IPS DF 19.7 (cell line): Measurements from ENCODE around the gene AP3S2.
"Not testable (repeated sequence)": the region's sequence is repeated elsewhere in the genome, so short reads cannot be mapped to it uniquely, and the experiment has no call there.

Source experiments
- DNase-seq: peaks from one replicate; pipeline ENCODE4 v3.0.0-alpha.2; 2013; ENCODE audit warnings: low read depth, low spot score

AP3S2 gene

DNA sequence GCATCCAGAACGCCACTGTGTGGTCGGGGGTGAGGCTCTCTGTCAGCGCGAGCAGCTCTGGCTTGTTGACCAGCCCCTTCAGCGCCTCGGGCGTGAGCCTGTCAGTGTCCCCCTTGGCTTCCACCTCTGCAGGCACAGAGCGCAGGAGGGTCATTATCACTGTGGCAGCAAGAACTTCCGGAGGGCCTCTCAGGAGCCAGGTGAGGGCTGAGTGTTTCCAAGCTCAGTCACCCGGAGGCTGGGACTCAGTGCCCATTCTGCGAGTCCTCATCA lies 10.0 kb upstream of the AP3S2 start:
- no peak for DNase-seq

DNA sequence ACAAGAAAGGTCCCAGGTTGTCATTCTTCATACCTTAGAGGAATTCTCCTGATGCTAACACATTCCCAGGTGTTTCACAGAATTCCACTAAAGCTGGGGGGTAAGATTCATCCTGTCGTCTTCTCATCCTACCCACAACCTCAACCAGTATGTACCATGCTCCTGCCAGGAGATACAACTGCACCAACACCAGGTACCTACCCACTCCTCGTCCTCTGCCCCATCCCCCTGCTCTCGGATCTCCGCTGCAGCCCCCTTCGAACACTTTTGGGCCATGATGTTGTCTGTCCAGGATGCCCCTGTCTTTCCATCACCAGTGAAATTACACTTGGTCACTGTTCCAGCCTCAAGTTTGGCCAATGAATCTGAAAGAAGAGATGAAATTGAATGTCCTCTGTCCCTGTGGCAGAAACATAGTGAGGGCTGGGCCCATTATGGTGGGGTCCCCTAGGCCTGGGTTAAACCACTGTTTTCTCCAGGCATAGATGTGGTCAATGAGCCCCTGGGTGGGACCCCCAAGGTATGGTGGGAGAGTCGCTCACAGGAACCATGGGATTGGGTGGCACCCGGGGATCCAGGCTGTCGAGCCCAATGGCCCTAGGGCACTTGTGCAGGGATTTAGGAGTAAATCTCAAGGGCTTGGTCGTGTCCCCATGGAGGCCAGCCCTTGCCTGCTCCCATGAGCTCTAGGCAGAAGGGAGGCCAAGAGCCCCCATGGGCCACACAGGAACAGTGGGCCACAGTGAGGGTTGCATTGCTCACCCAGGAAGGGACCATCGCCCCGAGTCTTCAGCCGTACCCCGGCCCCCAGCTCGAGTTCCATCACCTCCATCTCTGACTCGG lies 9.4 kb upstream of the AP3S2 start:
- no peak for DNase-seq

DNA sequence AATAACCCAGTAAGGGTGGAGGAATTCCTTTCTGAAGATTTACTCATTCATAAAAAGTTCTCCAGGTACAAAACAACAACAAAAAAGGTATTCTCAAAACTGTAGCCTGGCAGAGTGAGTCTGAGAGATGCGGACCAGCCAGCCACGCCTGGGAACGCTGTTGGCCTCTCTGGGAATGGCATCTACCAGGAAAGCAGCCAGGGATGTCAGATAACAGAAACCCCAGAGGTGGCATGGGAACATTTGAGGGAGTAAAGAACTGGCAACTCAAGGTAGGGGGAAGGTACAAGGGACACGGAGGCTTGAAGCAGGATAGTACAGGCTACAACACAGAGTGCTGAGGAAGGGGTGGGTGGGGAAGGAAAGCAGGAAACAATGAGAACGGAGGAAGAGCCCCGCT lies 7.1 kb upstream of the AP3S2 start:
- DNase-seq, result no peak

DNA sequence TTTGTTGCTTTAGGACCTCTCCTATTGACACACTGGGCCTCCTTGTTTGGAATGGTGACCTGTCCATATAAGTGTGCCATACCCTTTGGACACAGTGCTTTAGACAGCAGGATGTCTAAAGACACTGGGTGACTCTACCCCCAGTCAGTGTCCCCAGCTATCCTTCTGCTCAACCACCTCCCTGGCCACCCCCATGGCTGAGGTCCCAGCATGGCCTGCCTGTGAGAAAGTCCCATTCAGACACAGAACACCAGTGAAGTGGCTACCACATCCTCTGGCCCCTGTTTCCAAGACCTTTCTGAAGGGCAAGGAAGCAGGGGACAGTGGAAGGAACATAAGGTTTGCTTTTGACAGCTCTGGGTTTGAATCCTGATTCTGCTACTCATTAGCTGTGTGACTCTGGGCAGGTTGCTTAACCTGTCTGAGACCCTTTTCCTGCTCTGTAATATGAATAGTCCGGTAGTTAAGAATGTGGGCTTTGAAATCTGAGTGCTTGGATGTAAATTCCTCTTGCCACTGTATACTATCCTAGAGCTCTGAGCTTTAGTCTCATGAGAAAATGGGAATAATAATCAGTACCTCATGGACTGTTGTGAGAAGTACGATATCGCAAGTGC lies 6.3 kb upstream of the AP3S2 start:
- DNase-seq, result no peak

DNA sequence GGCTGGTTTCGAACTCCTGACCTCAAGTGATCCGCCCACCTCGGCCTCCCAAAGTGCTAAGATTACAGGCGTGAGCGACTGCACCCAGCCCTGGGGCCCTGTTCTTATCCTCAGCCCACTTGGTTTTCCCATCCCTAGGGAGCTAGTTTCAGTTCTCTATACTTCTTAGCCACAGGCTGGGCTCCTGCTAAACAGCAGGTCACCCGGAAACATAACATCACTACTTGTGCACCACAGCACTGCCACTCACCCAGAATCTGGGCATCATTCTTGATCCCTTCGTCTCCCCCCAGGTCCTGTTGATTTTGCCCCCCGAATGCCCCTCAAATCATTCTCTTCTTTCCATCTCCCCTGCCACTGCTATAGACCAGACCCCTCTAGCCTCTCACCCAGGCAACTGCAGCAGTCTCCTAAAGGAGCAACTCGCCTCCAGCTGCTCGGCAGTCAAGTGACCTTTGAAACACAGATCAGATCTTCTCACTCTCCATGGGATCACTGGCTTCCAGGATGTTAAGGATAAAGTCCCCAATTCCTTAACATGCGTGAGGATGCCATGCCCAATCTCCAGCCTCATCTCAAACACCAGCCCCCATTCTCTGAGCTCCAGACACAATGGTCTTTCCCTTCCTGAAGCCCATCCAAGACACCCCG lies 5.6 kb upstream of the AP3S2 start:
- DNase-seq, result no peak

DNA sequence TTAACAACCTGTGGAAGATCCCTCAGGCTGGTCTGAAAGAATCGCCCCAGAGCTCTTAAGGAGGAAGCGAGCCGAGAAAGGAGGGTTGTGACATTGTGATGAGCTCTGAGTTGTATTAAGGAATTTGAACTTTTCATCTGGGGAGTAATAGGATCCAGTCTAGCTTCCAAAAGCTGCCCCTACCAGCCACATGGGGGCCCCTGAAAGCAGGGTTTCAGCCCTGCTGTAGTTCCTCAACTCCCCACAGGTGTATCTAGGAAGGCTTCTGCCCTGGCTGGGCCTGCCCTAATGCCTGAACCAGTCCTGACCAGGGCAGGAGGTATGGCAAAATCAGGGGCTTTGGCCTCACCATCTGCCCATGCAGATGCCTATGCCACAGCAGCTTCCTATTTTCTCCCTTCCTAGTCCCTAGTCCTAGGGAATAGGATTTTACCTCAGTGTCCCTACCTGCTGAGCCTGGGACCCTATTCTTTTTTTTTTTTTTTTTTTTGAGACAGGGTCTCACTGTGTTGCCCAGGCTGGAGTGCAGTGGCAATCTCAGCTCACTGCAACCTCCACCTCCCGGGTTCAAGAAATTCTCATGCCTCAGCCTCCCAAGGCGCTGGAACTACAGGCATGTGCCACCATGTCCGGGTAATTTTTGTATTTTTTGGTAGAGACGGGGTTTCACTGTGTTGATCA lies 5.0 kb upstream of the AP3S2 start:
- DNase-seq, result peak; percentile 50

DNA sequence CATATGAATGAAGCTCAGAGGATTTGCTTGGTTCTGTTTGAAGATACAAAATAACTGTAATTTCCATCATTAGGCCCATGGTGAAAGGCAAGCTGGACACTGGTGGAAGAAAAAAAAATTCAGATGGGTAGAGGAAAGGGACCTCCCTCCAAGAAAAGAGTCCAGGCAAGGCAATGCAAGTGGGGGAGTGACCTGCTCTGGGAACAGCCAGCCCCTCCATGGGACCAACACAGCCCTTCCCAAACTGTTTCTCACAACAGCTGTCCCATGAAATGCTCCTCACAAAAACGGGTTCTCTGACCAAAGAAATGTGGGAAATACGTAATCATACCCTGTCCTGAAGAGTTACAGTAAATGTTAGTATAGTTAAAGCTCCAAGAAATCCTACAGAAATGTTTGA lies 4.4 kb upstream of the AP3S2 start:
- no peak for DNase-seq

DNA sequence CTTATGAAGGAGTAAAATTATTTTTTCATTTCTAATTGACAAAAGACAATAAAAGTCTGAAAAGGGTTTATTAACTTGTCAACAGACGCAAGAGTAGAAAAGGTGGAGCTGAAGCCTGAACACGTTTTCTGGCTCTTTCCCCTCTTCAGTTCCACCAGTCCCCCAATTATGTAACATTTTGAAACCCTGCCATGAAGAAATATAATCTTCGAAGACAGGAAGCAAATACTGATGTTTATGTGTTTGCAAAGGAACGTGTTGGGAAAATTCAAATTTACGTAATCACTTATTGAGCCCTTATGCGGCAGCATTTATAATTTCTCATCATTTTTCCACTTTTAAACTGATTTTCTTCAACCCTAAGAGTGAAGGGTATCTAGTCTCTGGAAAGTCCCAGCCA lies 767 bp downstream of the AP3S2 start:
- DNase-seq, result no peak

DNA sequence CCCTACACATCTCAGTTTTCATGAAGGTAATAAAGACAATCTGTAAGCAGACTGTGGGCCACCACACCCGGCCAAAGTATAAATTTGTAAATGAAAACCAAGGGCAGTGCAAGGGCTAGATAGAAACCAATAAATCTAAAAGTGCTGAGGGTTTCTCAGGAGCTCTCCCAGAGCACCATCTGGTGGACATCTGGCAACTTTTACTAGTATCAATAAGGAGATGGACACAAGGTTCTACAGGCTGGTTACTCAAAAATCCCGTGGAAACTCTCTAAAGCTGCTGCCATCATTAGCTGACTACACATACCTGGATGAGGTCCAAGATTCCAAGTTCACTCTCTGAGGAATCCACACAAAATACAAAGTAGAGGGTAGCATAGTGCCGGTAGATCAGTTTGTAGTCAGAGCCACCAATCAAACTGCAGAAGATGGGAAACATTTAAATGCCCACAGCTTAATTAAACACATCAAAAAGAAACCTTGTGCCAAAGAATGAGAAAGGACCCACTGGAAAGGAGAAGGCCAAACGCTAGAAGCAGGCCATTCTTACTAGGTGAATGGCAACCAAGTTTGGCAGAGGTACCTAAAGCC lies 5.5 kb downstream of the AP3S2 start:
- DNase-seq, result no peak

DNA sequence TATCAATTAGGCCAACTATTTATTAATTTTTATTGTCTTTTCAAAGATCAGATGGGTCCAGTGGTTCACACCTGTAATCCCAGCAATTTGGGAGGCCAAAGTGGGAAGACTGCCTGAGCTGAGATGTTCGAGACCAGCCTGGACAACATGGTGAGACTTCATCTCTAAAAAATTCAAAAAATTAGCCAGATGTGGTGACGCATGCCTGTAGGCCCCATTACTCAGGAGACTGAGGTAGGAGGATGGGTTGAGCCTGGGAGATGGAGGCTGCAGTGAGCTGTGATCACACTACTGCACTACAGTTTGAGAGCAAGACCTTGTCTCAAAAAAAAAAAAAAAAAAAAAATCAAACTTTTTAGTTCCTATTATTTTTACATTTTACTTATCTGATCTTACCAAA lies 8.2 kb downstream of the AP3S2 start:
- DNase-seq, result no peak

DNA sequence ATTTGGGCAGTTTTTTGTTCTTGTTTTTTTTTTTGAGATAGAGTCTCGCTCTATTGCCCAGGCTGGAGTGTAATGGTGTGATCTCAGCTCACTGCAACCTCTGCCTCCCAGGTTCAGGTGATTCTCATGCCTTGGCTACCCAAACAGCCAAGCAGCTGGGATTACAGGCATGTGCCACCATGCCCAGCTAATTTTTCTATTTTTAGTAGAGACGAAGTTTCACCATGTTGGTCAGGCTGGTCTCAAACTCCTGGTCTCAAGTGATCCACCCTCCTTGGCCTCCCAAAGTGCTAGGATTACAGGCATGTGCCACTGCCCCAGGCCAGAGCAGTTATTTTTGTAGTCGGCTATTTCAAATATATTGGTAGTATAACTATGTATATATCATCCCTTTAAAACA lies 8.6 kb downstream of the AP3S2 start:
- not testable (repeated sequence) for DNase-seq

DNA sequence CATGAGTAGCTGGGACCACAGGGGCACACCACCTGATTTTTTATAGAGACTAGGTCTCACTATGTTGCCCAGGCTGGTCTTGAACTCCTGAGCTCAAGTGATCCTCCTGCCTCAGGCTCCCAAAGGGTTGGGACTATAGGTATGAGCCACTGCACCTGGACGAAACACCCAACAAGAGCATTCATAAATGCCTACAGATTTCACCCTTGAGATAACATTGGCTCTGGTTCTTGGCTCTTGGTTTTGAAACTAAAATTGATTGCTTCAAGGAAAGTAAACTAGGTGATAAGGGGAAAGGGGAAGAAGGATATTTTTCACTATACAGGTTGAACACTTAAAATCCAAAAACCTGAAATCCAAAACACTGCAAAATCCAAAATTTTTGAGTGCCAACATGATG lies 10.3 kb downstream of the AP3S2 start:
- no peak for DNase-seq

DNA sequence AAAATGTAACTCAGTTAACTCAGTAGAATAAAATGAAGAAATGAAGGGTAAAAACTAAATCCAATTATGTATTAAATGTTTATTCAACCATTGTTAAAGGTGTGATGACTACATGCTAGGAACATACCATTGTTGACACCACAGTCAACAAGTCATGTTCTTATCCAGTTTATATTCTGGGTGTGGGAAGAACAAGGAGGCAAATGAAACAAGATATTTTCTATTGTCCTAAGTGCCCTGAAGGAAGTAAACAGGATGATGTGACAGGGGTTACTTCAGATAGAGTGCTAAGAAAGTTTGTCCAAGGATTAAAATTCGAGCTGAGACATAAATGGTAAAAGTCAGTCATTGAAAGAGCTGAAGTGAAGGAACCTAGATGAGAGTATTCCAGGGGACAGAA lies 13.1 kb downstream of the AP3S2 start:
- DNase-seq, result no peak

DNA sequence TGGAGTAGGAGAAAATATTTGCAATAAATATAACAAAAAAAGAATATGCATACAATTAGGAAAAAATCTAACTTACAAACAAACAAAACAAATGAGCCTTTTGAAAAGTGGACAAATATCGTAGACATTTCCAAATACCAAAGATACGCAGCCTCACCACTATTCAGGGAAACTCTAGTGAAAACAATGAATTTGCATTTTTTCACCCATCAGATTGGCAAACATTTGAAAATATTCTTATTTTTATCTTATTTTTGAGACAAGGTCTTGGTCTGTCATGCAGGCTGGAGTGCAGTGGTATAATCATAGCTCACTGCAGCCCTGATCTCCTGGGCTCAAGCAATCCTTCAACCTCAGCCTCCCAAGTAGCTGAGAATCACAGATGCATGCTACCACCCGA lies 15.5 kb downstream of the AP3S2 start:
- no peak for DNase-seq

DNA sequence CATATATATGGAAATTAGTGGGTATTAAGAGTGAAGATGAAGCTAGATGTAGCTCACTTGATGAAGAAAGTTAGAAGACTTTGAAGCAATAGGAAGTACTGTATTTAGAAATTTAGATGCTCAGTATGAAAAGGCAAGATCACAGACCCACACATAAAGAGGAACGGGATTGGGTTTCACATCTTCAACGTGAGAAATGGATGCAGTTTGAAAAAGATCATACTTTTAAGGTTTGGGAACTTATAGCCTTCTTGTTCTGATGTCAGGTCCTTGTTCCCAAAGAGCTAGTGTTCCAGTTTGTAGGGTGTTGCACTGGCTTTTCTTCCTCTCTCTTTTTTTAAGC lies 16.7 kb downstream of the AP3S2 start:
- DNase-seq, result no peak

DNA sequence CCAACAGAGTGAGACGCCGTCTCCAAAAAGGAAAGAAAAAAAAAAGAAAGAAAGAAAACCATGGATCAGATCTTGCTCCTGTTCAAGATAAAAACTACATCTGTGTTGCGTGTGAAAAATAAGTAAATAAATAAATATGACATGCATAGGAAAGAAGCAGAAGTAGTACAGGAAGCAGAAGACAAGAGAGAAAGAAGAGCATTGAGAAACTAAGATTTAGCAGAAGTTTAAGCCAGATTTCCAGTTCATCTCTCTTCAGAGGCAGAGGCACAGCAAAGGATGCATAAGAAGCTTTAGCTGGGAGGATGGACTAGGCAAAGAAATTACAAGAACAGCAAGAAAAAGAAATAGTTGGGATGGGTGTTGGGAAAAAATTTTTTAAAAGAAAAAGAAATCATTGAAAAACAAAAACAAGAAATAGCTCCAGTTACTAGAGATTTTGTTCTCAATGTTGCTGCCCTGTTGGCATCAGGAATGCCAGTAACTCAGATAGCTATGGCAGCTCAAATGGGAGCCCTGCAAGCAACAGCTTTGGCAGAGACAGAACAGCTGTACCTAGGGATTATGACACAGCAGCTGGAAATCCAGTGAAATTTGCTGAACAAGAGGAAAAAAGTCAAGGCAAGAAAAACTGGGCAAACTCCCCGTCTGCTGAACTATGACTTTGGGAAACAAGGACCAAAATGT lies 17.3 kb downstream of the AP3S2 start:
- DNase-seq, result no peak

DNA sequence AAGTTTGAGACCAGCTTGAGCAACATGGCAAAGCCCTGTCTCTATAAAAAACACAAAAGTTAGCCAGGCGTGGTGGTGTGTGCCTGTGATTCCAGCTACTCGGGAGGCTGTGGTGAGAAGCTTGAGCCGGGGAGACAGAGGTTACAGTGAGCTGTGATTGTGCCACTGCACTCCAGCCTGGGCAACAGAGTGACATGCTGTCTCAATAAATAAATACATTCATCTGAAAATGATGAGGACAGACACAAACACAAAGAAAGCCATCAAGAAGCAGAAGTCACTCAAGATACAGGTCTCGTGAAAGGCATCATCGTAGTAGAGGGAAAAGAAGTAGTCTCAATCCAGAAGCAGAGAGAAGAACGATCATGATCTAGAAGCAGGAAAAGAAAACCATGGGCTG lies 18.1 kb downstream of the AP3S2 start:
- no peak for DNase-seq

DNA sequence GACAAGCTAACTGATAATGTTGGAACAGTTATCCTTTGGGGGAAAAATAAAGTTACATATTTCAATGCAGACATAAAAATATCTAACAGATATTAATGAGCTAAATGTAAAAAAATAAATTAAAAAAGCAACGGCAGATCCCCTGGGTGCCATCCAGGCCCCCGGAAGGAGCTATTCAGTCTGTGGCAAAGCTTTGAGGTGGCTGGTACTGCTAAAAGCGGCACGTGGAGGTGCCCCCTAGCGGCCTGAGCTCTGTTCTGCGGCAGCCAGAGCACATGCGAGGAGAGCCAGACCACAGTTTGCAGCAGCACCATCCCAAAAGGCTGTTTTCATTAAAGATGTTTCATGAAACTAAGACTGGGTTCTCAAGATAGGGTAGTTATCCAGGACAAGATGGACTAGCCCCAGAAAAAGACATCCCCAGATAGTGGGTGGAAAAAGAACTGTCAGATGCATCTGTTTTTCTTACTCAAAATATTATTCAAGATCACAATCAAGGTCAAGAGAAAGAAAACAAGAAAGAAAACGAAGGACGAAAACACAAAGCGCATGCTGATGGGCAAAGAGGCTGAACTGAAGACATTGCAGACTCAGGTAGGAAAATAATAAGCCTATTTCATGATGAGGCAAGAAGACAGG lies 18.7 kb downstream of the AP3S2 start:
- no peak for DNase-seq

DNA sequence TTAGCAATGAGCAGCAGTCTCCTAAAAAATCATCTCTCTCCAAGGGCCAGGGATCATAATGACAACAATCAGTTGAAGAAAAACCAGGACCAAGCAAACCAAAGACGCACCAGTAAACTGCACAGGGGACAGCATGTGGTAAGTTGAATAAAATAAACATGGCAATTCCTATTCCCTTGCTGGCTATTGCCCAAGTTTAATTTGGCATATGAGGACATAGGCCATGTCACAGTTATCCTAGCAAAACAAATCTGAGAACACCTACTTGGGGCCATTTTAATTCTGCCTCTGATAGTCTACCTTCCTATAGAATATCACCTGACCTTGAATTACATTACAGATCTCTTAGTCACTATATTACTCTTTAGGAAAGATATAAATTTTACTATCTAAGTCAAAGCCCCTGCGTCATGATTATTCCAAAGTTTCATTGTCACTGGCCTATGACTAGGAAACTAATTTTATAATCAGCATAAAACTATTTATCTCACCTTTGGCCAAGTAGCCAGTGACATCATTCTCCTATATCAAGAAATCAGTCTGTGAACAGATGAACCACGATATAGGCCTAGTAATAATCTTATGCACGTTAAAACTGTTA lies 23.0 kb downstream of the AP3S2 start:
- no peak for DNase-seq

DNA sequence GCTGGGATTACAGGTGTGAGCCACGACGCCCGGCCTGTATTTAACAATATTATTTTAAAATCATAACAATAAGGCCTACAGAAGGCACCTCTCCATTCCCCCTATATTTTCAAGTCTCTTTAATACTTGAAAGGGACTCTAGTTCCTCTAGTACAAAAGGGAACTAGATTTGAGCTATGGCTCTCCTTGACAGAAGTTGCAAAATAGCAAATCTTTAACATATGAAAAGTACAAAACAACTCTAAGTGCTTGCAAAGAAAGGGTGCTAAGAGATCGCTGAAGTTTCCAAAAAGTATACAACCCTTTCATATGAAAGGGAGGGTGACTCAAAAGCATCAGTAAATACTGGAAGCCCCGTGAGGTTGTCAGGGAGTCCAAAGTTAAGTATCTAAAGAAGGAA lies 23.8 kb downstream of the AP3S2 start:
- DNase-seq, result no peak

DNA sequence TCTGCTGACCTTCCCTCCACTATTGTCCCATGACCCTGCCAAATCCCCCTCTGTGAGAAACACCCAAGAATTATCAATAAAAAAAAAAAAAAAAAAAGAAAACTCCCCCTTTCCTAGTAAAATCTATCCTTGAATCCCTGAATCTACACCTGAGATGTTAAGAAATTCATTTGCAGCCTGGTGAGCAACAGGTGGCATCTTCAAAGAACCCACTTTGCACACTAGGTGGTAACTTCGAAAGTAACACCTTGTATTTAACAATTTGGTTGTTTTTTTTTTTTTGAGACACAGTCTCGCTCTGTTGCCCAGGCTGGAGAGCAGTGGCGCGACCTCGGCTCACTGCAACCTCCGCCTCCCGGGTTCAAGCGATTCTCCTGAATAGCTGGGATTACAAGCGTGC lies 24.3 kb downstream of the AP3S2 start:
- DNase-seq, result not testable (repeated sequence)
